Heart left ventricle (tissue), 13 donors: ENCODE results near the gene THRAP3.

Source experiments
- POLR2A ChIP-seq, 2 donors: fragments of 450-650 bp; IDR thresholded peaks; one replicate each; pipeline ENCODE4 v1.6.1; 2017; ENCODE audit warnings: antibody characterized with exemption in 2 of 2, mild to moderate bottlenecking in 2 of 2, moderate library complexity in 2 of 2
- TF ChIP-seq, protein P1 (sequence below), 12 donors: fragments of 200-600 bp; sonication (generic) in 4 of 12; IDR thresholded peaks; one replicate each; pipeline versions ENCODE4 v1.5.0 to v1.8.0; 2018 to 2022; ENCODE audit warnings: antibody characterized with exemption in 12 of 12, mild to moderate bottlenecking in 5 of 12
- donor health status: ischemic (EF 13 %, LVEDD 7.1; RV severe dilation, severe dysfunction).
- donor health status: DM: no; HTN: yes; CAD: no.
- donor health status: DM: no; HTN: no; CAD: no.
- donor health status: ischemic (EF 25% LVEDD 6.9; RV normal size, moderate dysfunction).
- donor health status: ischemic (EF 25% LVEDD 5.7; RV mildly dilated, moderate dysfunction).
- donor health status: ischemic (EF 35%, LVEDD 5.7; RV mildly dilated, moderate dysfunction).
- donor health status: nonischemic (EF 11% LVEDD 7.7; RV severe dilation, severe dysfunction).
- donor health status: DM: yes; HTN: yes; CAD: no.
- donor health status: PGD.
- donor health status: ischemic (EF 29% LVEDD 5.4; RV normal size, mild dysfunction).
- donor health status: nonischemic (EF 23%, LVEDD 6.1; RV moderate dilation, normal function).

DNA sequence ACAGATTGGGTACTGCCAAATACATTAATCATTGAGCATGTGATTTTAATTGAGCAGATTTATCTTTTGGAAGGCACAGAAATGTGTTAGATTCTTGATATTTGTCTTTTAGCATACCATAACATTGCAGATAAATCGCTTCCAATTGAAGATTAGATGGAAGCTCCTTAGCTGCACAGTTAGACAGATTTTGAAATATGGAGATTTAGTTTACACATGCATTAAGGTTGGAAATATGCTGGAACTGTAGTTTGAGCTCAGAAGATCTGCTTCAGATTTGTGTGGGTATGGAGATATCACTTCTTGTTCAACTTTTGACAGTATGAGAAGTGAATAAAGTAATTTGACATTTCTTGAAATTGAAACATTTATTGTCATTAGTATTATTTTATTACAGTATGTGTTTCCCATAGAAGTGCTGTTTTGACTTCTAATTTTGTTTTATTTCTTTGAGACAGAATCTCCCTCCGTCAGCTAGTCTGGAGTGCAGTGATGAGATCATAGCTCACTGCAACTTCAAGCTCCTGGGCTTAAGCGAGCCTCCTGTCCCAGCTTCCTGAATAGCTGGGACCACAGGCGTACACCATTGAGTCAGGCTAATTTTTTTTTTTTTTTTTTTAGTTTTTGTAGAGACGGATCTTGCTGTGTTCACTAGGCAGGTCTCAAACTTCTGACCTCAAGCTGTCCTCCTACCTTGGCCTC, 29.1 kb downstream of the THRAP3 start:
- TF ChIP-seq, protein P1, sequence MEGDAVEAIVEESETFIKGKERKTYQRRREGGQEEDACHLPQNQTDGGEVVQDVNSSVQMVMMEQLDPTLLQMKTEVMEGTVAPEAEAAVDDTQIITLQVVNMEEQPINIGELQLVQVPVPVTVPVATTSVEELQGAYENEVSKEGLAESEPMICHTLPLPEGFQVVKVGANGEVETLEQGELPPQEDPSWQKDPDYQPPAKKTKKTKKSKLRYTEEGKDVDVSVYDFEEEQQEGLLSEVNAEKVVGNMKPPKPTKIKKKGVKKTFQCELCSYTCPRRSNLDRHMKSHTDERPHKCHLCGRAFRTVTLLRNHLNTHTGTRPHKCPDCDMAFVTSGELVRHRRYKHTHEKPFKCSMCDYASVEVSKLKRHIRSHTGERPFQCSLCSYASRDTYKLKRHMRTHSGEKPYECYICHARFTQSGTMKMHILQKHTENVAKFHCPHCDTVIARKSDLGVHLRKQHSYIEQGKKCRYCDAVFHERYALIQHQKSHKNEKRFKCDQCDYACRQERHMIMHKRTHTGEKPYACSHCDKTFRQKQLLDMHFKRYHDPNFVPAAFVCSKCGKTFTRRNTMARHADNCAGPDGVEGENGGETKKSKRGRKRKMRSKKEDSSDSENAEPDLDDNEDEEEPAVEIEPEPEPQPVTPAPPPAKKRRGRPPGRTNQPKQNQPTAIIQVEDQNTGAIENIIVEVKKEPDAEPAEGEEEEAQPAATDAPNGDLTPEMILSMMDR (IDR thresholded peaks at IDR 0.05): no peak
- TF ChIP-seq POLR2A (IDR thresholded peaks at IDR 0.05): no peak
